Measurements from ENCODE around the gene SAMHD1. TPM values are rescaled to one million over a fixed set of nuclear protein-coding genes. Genes with fewer than 3 reads are reported as not detected.
A peak's percentile ranks its signal among the peaks of the same experiment; 100 is the strongest.

The SAMHD1 gene
- polyA plus RNA-seq, 1 of the 3 experiments (the other 2 are of a cell fraction): 5.9 TPM

DNA sequence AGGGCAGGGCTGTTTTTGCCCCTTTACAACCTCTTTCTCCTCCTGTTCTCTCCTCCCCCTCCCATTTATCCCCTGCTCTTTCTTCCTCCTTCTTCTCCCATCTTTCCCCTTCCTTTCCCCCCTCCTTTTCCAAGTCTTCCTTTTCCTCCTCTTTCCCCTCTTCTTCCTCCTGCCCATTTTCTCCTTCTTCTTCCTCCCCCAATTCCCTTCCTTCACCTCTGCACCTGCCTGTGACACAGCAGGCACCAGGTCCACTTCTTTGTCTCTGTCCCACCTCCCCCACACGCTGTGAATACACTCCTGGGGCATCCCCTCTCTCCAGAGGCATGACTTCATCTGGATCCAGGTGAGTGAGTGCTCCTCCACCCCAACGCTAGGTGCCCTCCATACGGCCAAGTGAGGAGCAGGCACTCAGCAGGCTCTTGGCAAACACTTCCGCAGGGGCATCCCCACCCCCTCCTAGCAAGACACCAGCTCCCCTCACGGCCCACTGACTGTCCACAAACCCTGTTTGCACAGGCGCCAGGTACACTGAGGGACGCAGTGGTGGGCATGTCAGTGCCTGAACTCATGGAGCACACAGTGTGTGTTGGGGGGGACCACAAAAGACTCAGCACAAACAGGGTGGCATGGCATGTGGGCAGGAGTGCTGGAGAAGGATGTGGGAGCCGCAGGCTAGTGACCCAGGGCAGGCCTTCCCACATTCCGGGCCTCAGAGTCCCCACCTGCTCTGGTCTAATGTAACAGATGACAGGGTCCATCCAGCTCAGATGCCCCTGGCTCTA lies 86.2 kb downstream of the SAMHD1 start:
- no peak for DNase-seq
- Histone ChIP-seq H3K4me3 (ENCODE audit: low read depth in 2 of 2, low read length in 1 of 2) (no peak overlapping the region), H3K4me1 (ENCODE audit: control insufficient read depth in 1 of 2, insufficient read depth in 2 of 2, low read depth in 1 of 2, low read length in 1 of 2) (peaks cover 15 to 16% of the 10 kb centered on the region in 2 experiments; a peak in 3 of 4 replicates), H3K27ac (ENCODE audit: low read depth in 2 of 2, low read length in 1 of 2) (no peak overlapping the region), H3F3A (replicated peaks; ENCODE audit: insufficient read depth) (peaks cover 13% of the 10 kb centered on the region), H3K9ac (no peak overlapping the region), H3K9me3 (no peaks in the 10 kb centered on the region), H3K27me3 (ENCODE audit: insufficient read depth) (no peaks in the 10 kb centered on the region), H3K9me2 (no peaks in the 10 kb centered on the region), H3K4me2 (no peak overlapping the region), H3K79me2 (ENCODE audit: insufficient read depth) (peaks cover 34% of the 10 kb centered on the region), H3K36me3 (replicated peaks in 1 of 2; ENCODE audit: control insufficient read depth in 1 of 2, insufficient read depth in 2 of 2, low read length in 1 of 2) (peaks cover 0 to 6% of the 10 kb centered on the region in 2 experiments), H2AFZ (ENCODE audit: low read depth) (no peak overlapping the region), H4K20me1 (ENCODE audit: insufficient read depth) (peaks cover 16% of the 10 kb centered on the region; the same call in 1 of the 2 replicates)
- WGBS (ENCODE audit: low lambda C conversion rate): 90% methylated on average over 4 of the region's 9 CpGs
- ChIA-PET POLR2A (no interaction called here), CTCF (interaction anchor here (0.6 to 3.7 kb wide), 7 partner anchors 10 to 132 kb away, joined by 3 to 38 read pairs (median 5); partner anchors contain the start of genes DSN1 and TLDC2)
- TF ChIP-seq GABPA (IDR thresholded peaks at IDR 0.05; ENCODE audit: low read depth) (no peak), TAF1 (IDR thresholded peaks at IDR 0.05; ENCODE audit: borderline replicate concordance, low read depth, low read length) (no peak), MEF2A (IDR thresholded peaks at IDR 0.05; ENCODE audit: borderline replicate concordance, low read depth) (no peak), NFIC (IDR thresholded peaks at IDR 0.05; ENCODE audit: borderline replicate concordance) (no peak), NRF1 (IDR thresholded peaks at IDR 0.05; ENCODE audit: low read depth, low read length) (no peak), RXRA (IDR thresholded peaks at IDR 0.05; ENCODE audit: borderline replicate concordance, low read depth) (no peak)
- TF ChIP-seq, protein P1, sequence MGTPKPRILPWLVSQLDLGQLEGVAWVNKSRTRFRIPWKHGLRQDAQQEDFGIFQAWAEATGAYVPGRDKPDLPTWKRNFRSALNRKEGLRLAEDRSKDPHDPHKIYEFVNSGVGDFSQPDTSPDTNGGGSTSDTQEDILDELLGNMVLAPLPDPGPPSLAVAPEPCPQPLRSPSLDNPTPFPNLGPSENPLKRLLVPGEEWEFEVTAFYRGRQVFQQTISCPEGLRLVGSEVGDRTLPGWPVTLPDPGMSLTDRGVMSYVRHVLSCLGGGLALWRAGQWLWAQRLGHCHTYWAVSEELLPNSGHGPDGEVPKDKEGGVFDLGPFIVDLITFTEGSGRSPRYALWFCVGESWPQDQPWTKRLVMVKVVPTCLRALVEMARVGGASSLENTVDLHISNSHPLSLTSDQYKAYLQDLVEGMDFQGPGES (IDR thresholded peaks at IDR 0.05; ENCODE audit: low read depth, low read length): no peak
- TF ChIP-seq, protein P2, sequence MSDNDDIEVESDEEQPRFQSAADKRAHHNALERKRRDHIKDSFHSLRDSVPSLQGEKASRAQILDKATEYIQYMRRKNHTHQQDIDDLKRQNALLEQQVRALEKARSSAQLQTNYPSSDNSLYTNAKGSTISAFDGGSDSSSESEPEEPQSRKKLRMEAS (IDR thresholded peaks at IDR 0.05; ENCODE audit: low read depth): no peak

DNA sequence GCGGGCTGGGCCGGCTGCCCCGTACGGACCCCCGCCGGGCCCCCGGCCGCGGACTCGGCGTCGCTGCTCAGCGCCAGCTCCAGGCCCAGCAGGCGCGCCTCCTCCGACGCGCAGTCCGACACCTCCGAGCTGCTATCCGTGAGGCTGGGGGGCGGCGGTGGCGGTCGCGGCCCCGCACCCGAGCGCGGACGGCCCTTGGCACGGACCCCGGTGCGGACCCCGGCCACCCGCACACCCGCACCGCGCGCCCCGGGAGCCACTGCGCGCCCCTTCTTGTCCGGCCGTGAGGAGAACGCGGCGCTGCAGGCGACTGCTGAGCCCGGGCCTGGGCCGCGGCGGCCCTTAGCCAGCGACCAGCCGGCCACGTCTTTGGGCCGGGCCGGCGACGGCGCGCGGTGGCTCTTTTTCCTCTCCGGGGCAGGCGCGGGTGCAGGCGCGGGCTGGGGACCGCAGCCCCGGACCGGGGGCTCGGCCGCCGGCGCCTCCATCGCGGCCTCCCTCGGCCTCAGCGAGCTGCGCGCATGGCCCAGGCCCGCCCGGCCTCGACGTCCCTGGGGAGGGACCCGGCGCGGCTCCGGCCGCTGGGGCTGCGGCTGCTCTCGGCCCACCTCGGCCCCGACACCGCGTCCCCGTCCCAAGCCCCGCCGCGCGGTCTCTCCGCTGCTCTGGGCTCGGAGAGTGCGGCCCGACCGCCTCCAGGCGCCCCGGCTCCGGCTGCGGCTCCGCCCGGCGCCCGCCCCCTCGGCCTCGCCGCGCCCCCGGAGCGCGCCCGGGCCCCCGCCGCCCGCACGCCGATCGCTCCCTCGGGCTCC lies 88.4 kb downstream of the SAMHD1 start:
- H3K9me2 ChIP-seq: no peaks in the 10 kb centered on the region
- no peak overlapping the region for H2AFZ ChIP-seq (ENCODE audit: low read depth)
- peak overlapping the region in 1 of 2 experiments; percentile 83; a peak in 2 of 4 replicates for H3K27ac ChIP-seq (ENCODE audit: low read depth in 2 of 2, low read length in 1 of 2)
- no peaks in the 10 kb centered on the region for H3K27me3 ChIP-seq (ENCODE audit: insufficient read depth)
- TF ChIP-seq, protein P2 (IDR thresholded peaks at IDR 0.05; ENCODE audit: low read depth): peak; percentile 7; the same call in 1 of the 2 replicates
- TF ChIP-seq POLR2AphosphoS5 (IDR thresholded peaks at IDR 0.05; ENCODE audit: low read depth, low read length) (no peak; the same call in 1 of the 2 replicates), CHD2 (IDR thresholded peaks at IDR 0.05; ENCODE audit: low read length, partially characterized antibody) (no peak), TAF1 (IDR thresholded peaks at IDR 0.05; ENCODE audit: borderline replicate concordance, low read depth, low read length) (peak; percentile 7; the same call in 1 of the 2 replicates), JUND (IDR thresholded peaks at IDR 0.05) (no peak)
- H3K79me2 ChIP-seq (ENCODE audit: insufficient read depth): peaks cover 54% of the 10 kb centered on the region
- peak overlapping the region; percentile 95; the same call in 1 of the 2 replicates for H3K4me2 ChIP-seq
- H3F3A ChIP-seq (replicated peaks; ENCODE audit: insufficient read depth): peaks cover 20% of the 10 kb centered on the region
- peak overlapping the region; percentile 82 to 84 for H3K4me3 ChIP-seq (ENCODE audit: low read depth in 2 of 2, low read length in 1 of 2)
- peaks cover 23% of the 10 kb centered on the region for H4K20me1 ChIP-seq (ENCODE audit: insufficient read depth)
- POLR2A ChIA-PET: interaction anchor here (0.6 to 1.3 kb wide), 3 partner anchors 9 to 89 kb away, joined by 3 to 5 read pairs (median 4); partner anchors contain the start of gene DSN1
- peak overlapping the region; percentile 78; the same call in 1 of the 2 replicates for H3K9ac ChIP-seq
- H3K4me1 ChIP-seq (ENCODE audit: control insufficient read depth in 1 of 2, insufficient read depth in 2 of 2, low read depth in 1 of 2, low read length in 1 of 2): peaks cover 17 to 20% of the 10 kb centered on the region in 2 experiments; a peak in 3 of 4 replicates
- WGBS (ENCODE audit: low lambda C conversion rate): no CpG with 5 or more reads among the region's 129 CpGs
- CTCF ChIA-PET: interaction anchor here (0.6 to 3.8 kb wide), 46 partner anchors 8 to 614 kb away, joined by 3 to 38 read pairs (median 5); partner anchors contain the start of genes DSN1, NDRG3, RAB5IF and TLDC2
- no peak for DNase-seq
- H3K9me3 ChIP-seq: no peaks in the 10 kb centered on the region
- peaks cover 0 to 9% of the 10 kb centered on the region in 2 experiments for H3K36me3 ChIP-seq (replicated peaks in 1 of 2; ENCODE audit: control insufficient read depth in 1 of 2, insufficient read depth in 2 of 2, low read length in 1 of 2)
